GM23248 (cell line): ENCODE measurements around the gene SACS. TPM values are rescaled to one million over a fixed set of nuclear protein-coding genes. Genes with fewer than 3 reads are reported as not detected.

Source experiments
- DNase-seq: peaks from one replicate; pipeline ENCODE4 v3.0.0-alpha.2; 2015
- H2AFZ ChIP-seq: fragments of 200-600 bp; sonication (generic); 2 replicates; pipeline ENCODE4 v1.6.1; 2016; ENCODE audit warnings: antibody characterized with exemption
- H3F3A ChIP-seq: fragments of 200-600 bp; sonication (generic); 2 replicates; pipeline ENCODE4 v1.6.1; 2016; ENCODE audit warnings: mild to moderate bottlenecking, antibody characterized with exemption, mixed run types; ENCODE audit not compliant: insufficient read depth
- H3K27ac ChIP-seq: fragments of 200-600 bp; sonication (generic); 2 replicates; pipeline ENCODE4 v1.5.1; 2016; ENCODE audit warnings: mild to moderate bottlenecking
- H3K27me3 ChIP-seq: fragments of 200-600 bp; sonication (generic); replicated peaks from 2 replicates; pipeline ENCODE4 v1.6.1; 2016; ENCODE audit warnings: mild to moderate bottlenecking; ENCODE audit not compliant: insufficient read depth
- H3K36me3 ChIP-seq: fragments of 200-600 bp; sonication (generic); 2 replicates; pipeline ENCODE4 v1.6.1; 2016; ENCODE audit warnings: low read depth, mild to moderate bottlenecking
- H3K4me1 ChIP-seq: fragments of 200-600 bp; sonication (generic); 2 replicates; pipeline ENCODE4 v1.6.1; 2016; ENCODE audit warnings: mild to moderate bottlenecking; ENCODE audit not compliant: insufficient read depth
- H3K4me2 ChIP-seq: fragments of 200-600 bp; sonication (generic); one replicate; pipeline ENCODE4 v1.6.1; 2016; ENCODE audit warnings: mild to moderate bottlenecking; ENCODE audit not compliant: unreplicated experiment
- H3K4me3 ChIP-seq: fragments of 200-600 bp; sonication (generic); 2 replicates; pipeline ENCODE4 v1.5.1; 2016; ENCODE audit warnings: mild to moderate bottlenecking
- H3K79me2 ChIP-seq: fragments of 200-600 bp; sonication (generic); 2 replicates; pipeline ENCODE4 v1.6.1; 2016; ENCODE audit warnings: mild to moderate bottlenecking; ENCODE audit not compliant: insufficient read depth
- H3K9ac ChIP-seq: fragments of 200-600 bp; sonication (generic); 2 replicates; pipeline ENCODE4 v1.6.1; 2016; ENCODE audit warnings: mild to moderate bottlenecking
- H3K9me2 ChIP-seq: fragments of 200-600 bp; sonication (generic); 2 replicates; pipeline ENCODE4 v1.6.1; 2016; ENCODE audit warnings: mixed run types, mild to moderate bottlenecking, moderate library complexity; ENCODE audit not compliant: insufficient read depth
- H3K9me3 ChIP-seq: fragments of 200-600 bp; sonication (generic); one replicate; pipeline ENCODE4 v1.6.1; 2017; ENCODE audit warnings: low read depth
- H4K20me1 ChIP-seq: fragments of 200-600 bp; sonication (generic); 2 replicates; pipeline ENCODE4 v1.6.0; 2016; ENCODE audit not compliant: insufficient read depth
- EZH2 ChIP-seq: fragments of 200-600 bp; sonication (generic); IDR thresholded peaks from 2 replicates; pipeline ENCODE4 v1.6.1; 2018; ENCODE audit warnings: antibody characterized with exemption, mild to moderate bottlenecking; ENCODE audit not compliant: insufficient read depth, poor library complexity, severe bottlenecking
- EZH2phosphoT487 ChIP-seq: fragments of 200-600 bp; sonication (generic); IDR thresholded peaks from 2 replicates; pipeline ENCODE4 v1.6.1; 2018; ENCODE audit warnings: antibody characterized with exemption, moderate library complexity, mild to moderate bottlenecking, low read depth; ENCODE audit not compliant: insufficient read depth
- WGBS, 2 experiments: methylation state at CpG; one replicate each; pipeline ENCODE4 v1.1.6; 2015 to 2017; ENCODE audit warnings: low lambda C conversion rate in 2 of 2, low coverage in 1 of 2; ENCODE audit errors: missing lambda C conversion rate in 2 of 2; 5-methylcytosine and 5-hydroxymethylcytosine counted together
- in situ Hi-C: fragments of 300-500 bp; cut with MboI; formaldehyde crosslinking; loops from 2 replicates; pipeline ENCODE4 v1.15.0; 2020
- polyA plus RNA-seq: library from polyadenylated mRNA; unstranded; fragments of >200 nt; fragmentation: Nextera tagmentation; extraction: Ambion mirVana; gene quantifications from 2 replicates; pipeline ENCODE4 v1.2.1, GENCODE V29; 2016
- total RNA-seq: library from RNA; depleted of rRNA; stranded (reverse); fragments of >200 nt; shearing (Covaris generic); gene quantifications from 2 replicates; pipeline ENCODE4 v1.2.3, GENCODE V29; 2014; rRNA removed

SACS gene, protein sequence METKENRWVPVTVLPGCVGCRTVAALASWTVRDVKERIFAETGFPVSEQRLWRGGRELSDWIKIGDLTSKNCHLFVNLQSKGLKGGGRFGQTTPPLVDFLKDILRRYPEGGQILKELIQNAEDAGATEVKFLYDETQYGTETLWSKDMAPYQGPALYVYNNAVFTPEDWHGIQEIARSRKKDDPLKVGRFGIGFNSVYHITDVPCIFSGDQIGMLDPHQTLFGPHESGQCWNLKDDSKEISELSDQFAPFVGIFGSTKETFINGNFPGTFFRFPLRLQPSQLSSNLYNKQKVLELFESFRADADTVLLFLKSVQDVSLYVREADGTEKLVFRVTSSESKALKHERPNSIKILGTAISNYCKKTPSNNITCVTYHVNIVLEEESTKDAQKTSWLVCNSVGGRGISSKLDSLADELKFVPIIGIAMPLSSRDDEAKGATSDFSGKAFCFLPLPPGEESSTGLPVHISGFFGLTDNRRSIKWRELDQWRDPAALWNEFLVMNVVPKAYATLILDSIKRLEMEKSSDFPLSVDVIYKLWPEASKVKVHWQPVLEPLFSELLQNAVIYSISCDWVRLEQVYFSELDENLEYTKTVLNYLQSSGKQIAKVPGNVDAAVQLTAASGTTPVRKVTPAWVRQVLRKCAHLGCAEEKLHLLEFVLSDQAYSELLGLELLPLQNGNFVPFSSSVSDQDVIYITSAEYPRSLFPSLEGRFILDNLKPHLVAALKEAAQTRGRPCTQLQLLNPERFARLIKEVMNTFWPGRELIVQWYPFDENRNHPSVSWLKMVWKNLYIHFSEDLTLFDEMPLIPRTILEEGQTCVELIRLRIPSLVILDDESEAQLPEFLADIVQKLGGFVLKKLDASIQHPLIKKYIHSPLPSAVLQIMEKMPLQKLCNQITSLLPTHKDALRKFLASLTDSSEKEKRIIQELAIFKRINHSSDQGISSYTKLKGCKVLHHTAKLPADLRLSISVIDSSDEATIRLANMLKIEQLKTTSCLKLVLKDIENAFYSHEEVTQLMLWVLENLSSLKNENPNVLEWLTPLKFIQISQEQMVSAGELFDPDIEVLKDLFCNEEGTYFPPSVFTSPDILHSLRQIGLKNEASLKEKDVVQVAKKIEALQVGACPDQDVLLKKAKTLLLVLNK (N-terminal part only)
- total RNA-seq, result 45.7 and 54.4 TPM in 2 replicates
- 6.1 and 8.1 TPM in 2 replicates for polyA plus RNA-seq

- Histone ChIP-seq H3K27ac (peak within 1 kb of the TSS; percentile 73), H2AFZ (peak within 1 kb of the TSS; percentile 91), H3K79me2 (no peaks in the 10 kb centered on the region), H3K4me3 (peak within 1 kb of the TSS; percentile 83), H3K9me2 (no peaks in the 10 kb centered on the region), H3K4me2 (peak within 1 kb of the TSS; percentile 98), H3K36me3 (no peaks in the 10 kb centered on the region), H3K27me3 (no peaks in the 10 kb centered on the region), H3F3A (no peaks in the 10 kb centered on the region), H3K9me3 (no peaks in the 10 kb centered on the region), H3K4me1 (peaks cover 9% of the 10 kb centered on the region), H4K20me1 (no peaks in the 10 kb centered on the region), H3K9ac (peak within 1 kb of the TSS; percentile 85)
- 4 to 5% methylated on average over 23 to 26 of the region's 26 CpGs for whole genome bisulfite sequencing, 2 experiments
- no peak for TF ChIP-seq EZH2phosphoT487
- no peak for TF ChIP-seq EZH2
- peak; percentile 86 for DNase-seq
- in situ Hi-C loops, result no loop called here
Observed at GRCh38 chr13:23433171-23434153, at the start of gene SACS. SACS (minus strand) TSS chr13:23433702; CDS start chr13:23411239, 22,463 bp downstream.

- H2AFZ ChIP-seq, result no peak overlapping the region
- DNase-seq, result no peak
- H3K9me3 ChIP-seq, result peaks cover 8% of the 10 kb centered on the region
- H3K4me2 ChIP-seq, result no peak overlapping the region
- no peaks in the 10 kb centered on the region for H3F3A ChIP-seq
- H3K36me3 ChIP-seq, result no peaks in the 10 kb centered on the region
- no peaks in the 10 kb centered on the region for H3K4me1 ChIP-seq
- no peaks in the 10 kb centered on the region for H3K9me2 ChIP-seq
- in situ Hi-C loops, result no loop called here
- no peaks in the 10 kb centered on the region for H4K20me1 ChIP-seq
- no peak overlapping the region for H3K9ac ChIP-seq
- no peak overlapping the region for H3K4me3 ChIP-seq
- H3K27me3 ChIP-seq, result no peaks in the 10 kb centered on the region
- TF ChIP-seq EZH2, result no peak
- no peak for TF ChIP-seq EZH2phosphoT487
- WGBS, 2 experiments, result 55 to 63% methylated on average over 1 of the region's 1 CpG
- H3K27ac ChIP-seq, result no peak overlapping the region
- no peaks in the 10 kb centered on the region for H3K79me2 ChIP-seq
Observed at GRCh38 chr13:23480324-23480723, 46.8 kb upstream of the SACS start.

- H3K9me2 ChIP-seq, result no peaks in the 10 kb centered on the region
- no peaks in the 10 kb centered on the region for H3F3A ChIP-seq
- no peak overlapping the region for H3K4me3 ChIP-seq
- no peak for DNase-seq
- in situ Hi-C loops, result no loop called here
- H2AFZ ChIP-seq, result no peak overlapping the region
- no peaks in the 10 kb centered on the region for H4K20me1 ChIP-seq
- H3K27me3 ChIP-seq, result no peaks in the 10 kb centered on the region
- H3K9me3 ChIP-seq, result peaks cover 8% of the 10 kb centered on the region
- H3K79me2 ChIP-seq, result no peaks in the 10 kb centered on the region
- H3K36me3 ChIP-seq, result no peaks in the 10 kb centered on the region
- H3K4me2 ChIP-seq, result no peak overlapping the region
- no peak overlapping the region for H3K27ac ChIP-seq
- H3K4me1 ChIP-seq, result no peaks in the 10 kb centered on the region
- no peak overlapping the region for H3K9ac ChIP-seq
- TF ChIP-seq EZH2phosphoT487, result no peak
- TF ChIP-seq EZH2, result no peak
Observed at GRCh38 chr13:23477101-23477500, 43.6 kb upstream of the SACS start.
